ENCODE measurements around the gene CETN2. TPM values are rescaled to one million over a fixed set of nuclear protein-coding genes. Genes with fewer than 3 reads are reported as not detected.
A peak's percentile ranks its signal among the peaks of the same experiment; 100 is the strongest.
"Not testable (repeated sequence)": the region's sequence is repeated elsewhere in the genome, so short reads cannot be mapped to it uniquely, and the experiment has no call there.

Gene CETN2
- total RNA-seq, 2 experiments from 2014 or later, result 11.1 to 11.6 TPM

GRCh38 chrX:152853986-152854385 is 23.4 kb upstream of the CETN2 start:
- Mint-ChIP-seq H3K27me3 (ENCODE audit: low read depth) (no peaks in the 10 kb centered on the region), H3K4me1 (ENCODE audit: low read depth) (peaks cover 34% of the 10 kb centered on the region), H3K36me3 (ENCODE audit: low read depth) (peaks cover 26% of the 10 kb centered on the region), H3K27ac (peak overlapping the region; percentile 35), H3K4me3 (no peak overlapping the region), H3K9me3 (ENCODE audit: insufficient read depth) (no peaks in the 10 kb centered on the region)
- POLR2A ChIA-PET, result no interaction called here
- ATAC-seq, result no peak
- DNase-seq, result no peak
- CTCF ChIA-PET, result no interaction called here

- no peaks in the 10 kb centered on the region for H3K27me3 Mint-ChIP-seq (ENCODE audit: low read depth)
- ATAC-seq (no peak), DNase-seq (no peak)
- H3K36me3 Mint-ChIP-seq (ENCODE audit: low read depth), result peaks cover 31% of the 10 kb centered on the region
- no peak overlapping the region for H3K4me3 Mint-ChIP-seq
- H3K27ac Mint-ChIP-seq, result peak overlapping the region; percentile 28
- CTCF ChIA-PET, result no interaction called here
- no peaks in the 10 kb centered on the region for H3K9me3 Mint-ChIP-seq (ENCODE audit: insufficient read depth)
- POLR2A ChIA-PET, result no interaction called here
- peaks cover 34% of the 10 kb centered on the region for H3K4me1 Mint-ChIP-seq (ENCODE audit: low read depth)
Measured at GRCh38 chrX:152850465-152850864, 19.9 kb upstream of the CETN2 start.

- CTCF ChIA-PET, result no interaction called here
Measured at GRCh38 chrX:152847281-152847680, 16.7 kb upstream of the CETN2 start.

GRCh38 chrX:152845618-152846240 is 15.2 kb upstream of the CETN2 start:
- Mint-ChIP-seq H3K4me1 (ENCODE audit: low read depth) (peaks cover 6% of the 10 kb centered on the region), H3K27me3 (ENCODE audit: low read depth) (no peaks in the 10 kb centered on the region), H3K9me3 (ENCODE audit: insufficient read depth) (no peaks in the 10 kb centered on the region), H3K36me3 (ENCODE audit: low read depth) (peaks cover 9% of the 10 kb centered on the region), H3K27ac (no peak overlapping the region), H3K4me3 (no peak overlapping the region)
- DNase-seq, result no peak
- no peak for ATAC-seq
- CTCF ChIA-PET, result no interaction called here
- POLR2A ChIA-PET, result no interaction called here

More at GRCh38 chrX:152847281-152847680, 16.7 kb upstream of the CETN2 start:
- Mint-ChIP-seq H3K36me3 (ENCODE audit: low read depth) (peaks cover 20% of the 10 kb centered on the region), H3K9me3 (ENCODE audit: insufficient read depth) (no peaks in the 10 kb centered on the region), H3K4me1 (ENCODE audit: low read depth) (peaks cover 20% of the 10 kb centered on the region), H3K4me3 (no peak overlapping the region), H3K27me3 (ENCODE audit: low read depth) (no peaks in the 10 kb centered on the region), H3K27ac (no peak overlapping the region)
- DNase-seq (no peak), ATAC-seq (no peak)
- POLR2A ChIA-PET, result no interaction called here

GRCh38 chrX:152844256-152844655 is 13.7 kb upstream of the CETN2 start:
- Mint-ChIP-seq H3K36me3 (ENCODE audit: low read depth) (peaks cover 9% of the 10 kb centered on the region), H3K27me3 (ENCODE audit: low read depth) (no peaks in the 10 kb centered on the region), H3K9me3 (ENCODE audit: insufficient read depth) (no peaks in the 10 kb centered on the region), H3K4me3 (no peak overlapping the region), H3K4me1 (ENCODE audit: low read depth) (no peaks in the 10 kb centered on the region), H3K27ac (no peak overlapping the region)
- ATAC-seq (no peak), DNase-seq (no peak)
- POLR2A ChIA-PET, result interaction anchor here (0.6 kb wide), 1 partner anchor 755 kb away, joined by 3 read pairs; no protein-coding TSS in a partner anchor
- CTCF ChIA-PET, result no interaction called here

GRCh38 chrX:152843852-152844251 is 13.3 kb upstream of the CETN2 start:
- POLR2A ChIA-PET, result interaction anchor here (0.6 kb wide), 1 partner anchor 756 kb away, joined by 3 read pairs; no protein-coding TSS in a partner anchor
- no peak overlapping the region for H3K27ac Mint-ChIP-seq
- H3K27me3 Mint-ChIP-seq (ENCODE audit: low read depth), result no peaks in the 10 kb centered on the region
- DNase-seq (no peak), ATAC-seq (no peak)
- H3K36me3 Mint-ChIP-seq (ENCODE audit: low read depth), result peaks cover 8% of the 10 kb centered on the region
- no peaks in the 10 kb centered on the region for H3K4me1 Mint-ChIP-seq (ENCODE audit: low read depth)
- CTCF ChIA-PET, result no interaction called here
- no peaks in the 10 kb centered on the region for H3K9me3 Mint-ChIP-seq (ENCODE audit: insufficient read depth)
- H3K4me3 Mint-ChIP-seq, result no peak overlapping the region

GRCh38 chrX:152842772-152843338 is 12.3 kb upstream of the CETN2 start:
- no peak overlapping the region for H3K27ac Mint-ChIP-seq
- CTCF ChIA-PET, result no interaction called here
- peaks cover 6% of the 10 kb centered on the region for H3K36me3 Mint-ChIP-seq (ENCODE audit: low read depth)
- ATAC-seq (no peak), DNase-seq (no peak)
- no peaks in the 10 kb centered on the region for H3K4me1 Mint-ChIP-seq (ENCODE audit: low read depth)
- H3K4me3 Mint-ChIP-seq, result no peak overlapping the region
- H3K27me3 Mint-ChIP-seq (ENCODE audit: low read depth), result no peaks in the 10 kb centered on the region
- POLR2A ChIA-PET, result no interaction called here
- H3K9me3 Mint-ChIP-seq (ENCODE audit: insufficient read depth), result no peaks in the 10 kb centered on the region

GRCh38 chrX:152835470-152835869 is 4.9 kb upstream of the CETN2 start:
- DNase-seq; H3K27me3 Mint-ChIP-seq (ENCODE audit: low read depth); ATAC-seq; POLR2A ChIA-PET; H3K9me3 Mint-ChIP-seq (ENCODE audit: insufficient read depth); H3K4me3 Mint-ChIP-seq; H3K27ac Mint-ChIP-seq; CTCF ChIA-PET: not testable (repeated sequence)
- Mint-ChIP-seq H3K36me3 (ENCODE audit: low read depth) (peaks cover 15% of the 10 kb centered on the region), H3K4me1 (ENCODE audit: low read depth) (peaks cover 15% of the 10 kb centered on the region)

- Mint-ChIP-seq H3K4me1 (ENCODE audit: low read depth) (peaks cover 19% of the 10 kb centered on the region), H3K27ac (no peak overlapping the region), H3K27me3 (ENCODE audit: low read depth) (no peaks in the 10 kb centered on the region), H3K9me3 (ENCODE audit: insufficient read depth) (no peaks in the 10 kb centered on the region), H3K36me3 (ENCODE audit: low read depth) (peaks cover 15% of the 10 kb centered on the region), H3K4me3 (no peak overlapping the region)
- CTCF ChIA-PET, result interaction anchor here (1.3 kb wide), 1 partner anchor 13 kb away, joined by 4 read pairs; no protein-coding TSS in a partner anchor
- ATAC-seq (no peak), DNase-seq (no peak)
- POLR2A ChIA-PET, result no interaction called here
Measured at GRCh38 chrX:152833378-152833777, 2.8 kb upstream of the CETN2 start.

GRCh38 chrX:152832520-152832919 is 2.0 kb upstream of the CETN2 start:
- ChIA-PET CTCF (interaction anchor here (2.5 kb wide), 1 partner anchor 11 kb away, joined by 12 read pairs; no protein-coding TSS in a partner anchor), POLR2A (no interaction called here)
- Mint-ChIP-seq H3K4me3 (peak overlapping the region; percentile 92), H3K4me1 (ENCODE audit: low read depth) (peaks cover 19% of the 10 kb centered on the region), H3K36me3 (ENCODE audit: low read depth) (peaks cover 15% of the 10 kb centered on the region), H3K9me3 (ENCODE audit: insufficient read depth) (no peaks in the 10 kb centered on the region), H3K27me3 (ENCODE audit: low read depth) (no peaks in the 10 kb centered on the region), H3K27ac (no peak overlapping the region)
- DNase-seq (no peak), ATAC-seq (no peak)

GRCh38 chrX:152831391-152831790 is 834 bp upstream of the CETN2 start:
- ChIA-PET POLR2A (no interaction called here), CTCF (interaction anchor here (2.5 kb wide), 1 partner anchor 10 kb away, joined by 12 read pairs; no protein-coding TSS in a partner anchor)
- Mint-ChIP-seq H3K27me3 (ENCODE audit: low read depth) (no peaks in the 10 kb centered on the region), H3K4me1 (ENCODE audit: low read depth) (peaks cover 19% of the 10 kb centered on the region), H3K36me3 (ENCODE audit: low read depth) (peaks cover 15% of the 10 kb centered on the region), H3K27ac (peak overlapping the region; percentile 90), H3K9me3 (ENCODE audit: insufficient read depth) (no peaks in the 10 kb centered on the region), H3K4me3 (peak overlapping the region; percentile 92)
- ATAC-seq, result no peak
- no peak for DNase-seq

- H3K4me3 Mint-ChIP-seq, result no peak overlapping the region
- DNase-seq (no peak), ATAC-seq (no peak)
- H3K27me3 Mint-ChIP-seq (ENCODE audit: low read depth), result peaks cover 3% of the 10 kb centered on the region
- H3K36me3 Mint-ChIP-seq (ENCODE audit: low read depth), result no peaks in the 10 kb centered on the region
- no peak overlapping the region for H3K27ac Mint-ChIP-seq
- POLR2A ChIA-PET, result no interaction called here
- no peaks in the 10 kb centered on the region for H3K9me3 Mint-ChIP-seq (ENCODE audit: insufficient read depth)
- CTCF ChIA-PET, result no interaction called here
- peaks cover 2% of the 10 kb centered on the region for H3K4me1 Mint-ChIP-seq (ENCODE audit: low read depth)
Measured at GRCh38 chrX:152824841-152825374, 5.6 kb downstream of the CETN2 start.
